ENCODE data around the gene EFCAB12.

Gene EFCAB12

DNA sequence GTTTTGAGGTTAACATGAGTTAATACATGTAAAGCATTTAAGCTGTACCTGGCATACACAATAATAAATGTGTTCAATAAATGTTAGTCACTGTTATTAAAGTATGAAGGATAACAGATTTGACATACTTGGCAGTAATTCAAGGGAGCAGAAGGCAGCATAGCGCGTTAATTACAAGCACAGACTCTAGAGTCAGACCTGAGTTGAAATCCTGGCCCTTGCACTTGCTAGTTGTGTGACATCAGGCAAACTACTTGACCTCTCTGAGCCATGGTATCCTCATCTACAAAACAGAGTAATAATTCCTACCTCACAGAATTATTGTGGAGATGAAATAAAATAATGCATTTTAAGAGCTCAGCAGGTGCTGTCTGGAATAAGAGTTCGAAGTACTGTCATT, 17.0 kb upstream of the EFCAB12 start:
- no peak for DNase-seq (ENCODE audit: low read depth in 3 of 3)

DNA sequence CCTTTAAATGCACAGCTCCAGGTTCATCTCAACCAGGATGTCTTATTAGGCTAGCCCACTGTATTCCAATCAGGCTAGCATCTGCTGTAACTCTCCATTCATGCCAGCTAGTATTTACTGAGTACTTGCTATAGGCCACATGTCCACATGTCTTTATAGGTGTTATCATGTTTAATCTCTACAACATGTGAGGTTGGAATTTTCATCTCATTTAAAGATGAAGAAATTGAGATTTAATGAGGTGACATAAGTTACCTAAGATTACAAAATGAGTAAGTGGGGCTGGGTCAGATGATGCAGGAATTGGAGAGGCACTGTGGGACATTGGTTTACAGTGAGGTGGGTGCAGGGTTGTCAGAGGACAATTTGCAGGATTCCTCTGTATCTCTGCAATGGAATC, 14.5 kb upstream of the EFCAB12 start:
- DNase-seq (ENCODE audit: low read depth in 3 of 3), result no peak

DNA sequence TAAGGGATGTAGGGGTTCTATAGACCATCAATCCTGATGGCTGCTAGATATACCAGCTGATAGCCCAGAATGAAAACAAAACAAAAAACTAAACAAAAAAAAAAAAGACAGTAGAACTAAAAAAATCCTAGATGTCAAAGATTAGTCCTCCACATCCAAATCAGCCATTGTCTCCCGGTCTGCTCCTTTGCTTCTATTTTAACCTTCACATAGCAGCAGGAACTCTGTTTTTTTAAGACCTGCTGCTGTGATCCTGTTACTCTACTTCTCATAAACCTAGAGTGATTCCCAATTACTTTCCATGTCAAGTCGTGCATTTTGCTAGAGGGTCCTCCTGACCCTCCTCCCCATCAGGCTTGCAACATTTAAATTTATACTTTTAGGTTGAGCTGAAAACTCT, 14.1 kb upstream of the EFCAB12 start:
- DNase-seq (ENCODE audit: low read depth in 3 of 3), result no peak

DNA sequence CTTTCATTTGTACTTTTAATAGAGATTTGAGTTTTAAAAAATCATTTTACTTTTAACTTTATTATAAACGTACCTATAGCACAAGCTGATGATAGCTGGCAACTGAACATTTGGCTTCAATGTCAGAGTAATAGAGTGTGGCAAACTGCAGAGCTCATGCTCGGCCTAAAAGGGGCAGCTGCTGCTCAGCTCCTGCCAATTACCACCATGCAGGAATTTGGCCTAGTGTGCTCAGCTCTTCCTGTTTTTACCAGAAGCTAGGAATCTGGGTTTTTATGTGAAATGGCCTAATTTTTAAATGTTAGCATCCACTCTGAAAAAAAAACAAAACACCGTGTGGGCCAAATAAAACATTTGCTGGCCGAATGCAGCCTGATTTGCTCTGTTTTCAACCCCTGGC, 13.3 kb upstream of the EFCAB12 start:
- DNase-seq (ENCODE audit: low read depth in 3 of 3), result no peak

DNA sequence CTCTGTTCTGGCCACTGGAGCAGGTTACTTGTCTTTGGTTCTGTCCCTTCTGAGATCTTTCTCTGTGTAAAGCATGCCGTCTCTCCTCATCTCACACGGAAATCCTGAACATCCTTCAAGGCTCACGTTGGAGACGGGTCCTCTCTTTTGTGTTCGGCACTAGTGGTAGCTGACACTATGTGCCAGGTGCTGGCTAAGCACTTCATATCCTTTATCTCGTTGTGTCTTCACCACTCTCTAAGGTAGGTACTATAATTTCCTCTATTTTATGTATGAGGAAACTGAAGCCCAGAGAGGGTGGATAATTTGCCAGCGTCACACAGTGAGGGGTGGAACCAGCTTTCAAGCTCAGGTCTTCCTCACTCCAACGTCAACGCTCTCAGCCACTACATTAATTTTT, 12.8 kb upstream of the EFCAB12 start:
- no peak for DNase-seq (ENCODE audit: low read depth in 3 of 3)

DNA sequence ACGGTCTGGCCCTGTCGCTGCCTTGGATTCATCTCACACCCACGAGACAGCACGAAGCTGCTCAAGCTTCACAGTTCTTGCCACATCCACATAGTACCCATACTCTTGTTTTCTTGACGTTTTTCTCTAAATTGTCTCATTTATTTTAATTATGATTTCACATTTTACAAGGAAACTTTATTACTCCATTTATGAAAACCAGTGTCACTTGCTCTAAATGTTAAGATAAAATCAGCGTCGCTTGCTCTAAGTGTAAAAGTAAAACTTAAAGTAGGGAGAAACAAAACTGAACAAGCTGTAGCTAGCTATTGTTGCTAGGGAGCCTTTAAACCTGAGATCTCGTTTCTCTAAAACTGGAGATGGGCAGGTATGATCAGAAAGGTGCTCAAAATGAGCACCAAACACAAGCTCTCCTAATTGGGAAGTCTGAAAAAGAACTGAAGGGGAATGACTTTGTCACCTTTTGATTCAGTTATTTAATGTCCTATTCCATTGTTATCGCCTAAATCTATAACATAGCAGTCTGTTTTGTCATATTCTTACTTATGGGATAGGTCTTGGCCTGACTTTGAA, 12.3 kb upstream of the EFCAB12 start:
- no peak for DNase-seq (ENCODE audit: low read depth in 3 of 3)

DNA sequence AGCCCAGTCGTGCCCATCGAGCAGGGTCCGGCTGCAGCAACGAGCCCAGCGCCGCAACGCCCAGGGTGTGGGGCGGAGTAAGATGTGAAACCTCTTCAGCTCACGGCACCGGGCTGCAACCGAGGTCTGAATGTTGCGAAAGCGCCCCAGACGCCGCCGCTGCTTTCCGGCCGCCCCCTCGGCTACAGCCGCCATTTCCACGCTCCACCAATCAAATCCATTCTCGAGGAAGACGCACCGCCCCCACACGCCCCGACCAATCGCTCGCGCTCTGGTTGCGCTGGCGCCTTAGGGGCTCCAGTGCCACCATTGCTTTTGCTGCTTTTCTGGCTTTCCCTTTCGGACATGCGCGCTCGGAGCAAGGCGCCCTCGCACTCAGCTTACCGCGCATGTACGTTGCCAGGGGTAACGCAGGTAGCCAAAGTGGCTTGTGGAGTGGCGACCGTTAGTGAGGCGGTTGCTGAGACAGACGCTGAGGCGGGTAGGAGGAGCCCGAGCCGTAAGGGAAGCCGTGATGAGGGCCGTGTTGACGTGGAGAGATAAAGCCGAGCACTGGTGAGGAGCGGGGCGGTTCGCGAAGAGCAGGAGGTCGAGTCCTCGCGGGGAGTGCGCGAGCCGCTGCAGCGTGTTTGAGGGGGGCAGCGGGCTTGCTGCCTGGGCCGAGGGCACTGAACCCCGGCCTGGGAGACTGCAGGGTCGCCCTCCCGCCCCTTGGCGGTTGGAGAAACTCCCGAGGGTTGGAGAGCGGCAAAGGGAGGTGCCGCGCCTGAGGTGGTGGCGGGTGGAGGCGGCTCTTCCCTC, 11.6 kb upstream of the EFCAB12 start, which contains the start of the genes IFT122 and MBD4:
IFT122 (plus strand) TSS at position 408 of the 801 bp plus-strand sequence; CDS start at position 515, 107 bp downstream.
MBD4 (minus strand) TSS at position 132 of the 801 bp plus-strand sequence; CDS start at position 17, 115 bp downstream.
- DNase-seq (ENCODE audit: low read depth in 3 of 3), result peak; percentile 97 to 99 (median 99)

DNA sequence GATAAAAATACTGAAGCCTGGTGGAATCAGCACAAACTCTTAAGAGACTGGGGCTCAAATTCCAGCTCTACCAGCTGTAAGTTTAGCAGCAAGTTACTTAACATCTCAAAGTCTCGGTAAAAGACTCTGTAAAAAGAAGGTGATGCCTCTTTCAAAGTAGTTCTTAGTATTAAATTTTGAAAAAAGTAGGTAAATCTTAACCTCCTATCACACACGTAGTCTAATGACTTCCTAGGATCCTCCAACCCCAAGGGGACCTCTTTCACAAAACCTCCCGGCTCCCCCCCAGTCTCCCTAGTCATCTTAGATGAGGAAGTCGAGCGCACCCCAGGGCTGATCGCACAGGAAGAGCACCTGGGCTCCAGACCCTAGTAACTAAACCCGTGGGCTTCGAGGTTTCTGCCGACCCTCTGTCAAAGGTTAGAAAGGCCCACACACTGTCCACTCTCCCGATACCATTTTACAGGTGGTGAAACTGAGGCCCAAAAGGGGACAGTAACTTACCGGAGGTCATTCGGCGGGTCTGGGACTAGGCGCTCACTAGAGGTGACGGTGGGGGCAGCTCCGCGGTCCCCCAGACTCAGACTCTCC, 10.9 kb upstream of the EFCAB12 start:
- DNase-seq (ENCODE audit: low read depth in 3 of 3), result peak in 2 of 3 donors; percentile 11 to 43

DNA sequence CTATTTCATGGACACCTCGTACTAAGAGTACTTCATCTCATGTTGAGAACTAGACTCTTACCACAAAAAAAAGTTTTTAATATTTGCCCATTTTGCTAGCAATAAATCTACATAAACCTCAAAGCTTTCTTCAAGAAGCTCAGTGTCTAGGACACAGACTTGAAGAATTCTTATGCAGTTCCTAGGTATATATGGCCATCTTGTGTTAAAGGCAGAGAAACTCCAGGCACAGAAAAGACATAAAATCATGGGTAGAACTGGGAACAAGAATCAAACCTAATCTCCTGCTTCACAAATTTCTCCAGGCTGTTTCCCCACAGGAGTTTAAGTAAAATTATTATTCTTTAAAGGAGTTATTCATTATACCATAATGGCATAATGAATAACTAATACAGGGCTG, 6.9 kb upstream of the EFCAB12 start:
- no peak for DNase-seq (ENCODE audit: low read depth in 3 of 3)

DNA sequence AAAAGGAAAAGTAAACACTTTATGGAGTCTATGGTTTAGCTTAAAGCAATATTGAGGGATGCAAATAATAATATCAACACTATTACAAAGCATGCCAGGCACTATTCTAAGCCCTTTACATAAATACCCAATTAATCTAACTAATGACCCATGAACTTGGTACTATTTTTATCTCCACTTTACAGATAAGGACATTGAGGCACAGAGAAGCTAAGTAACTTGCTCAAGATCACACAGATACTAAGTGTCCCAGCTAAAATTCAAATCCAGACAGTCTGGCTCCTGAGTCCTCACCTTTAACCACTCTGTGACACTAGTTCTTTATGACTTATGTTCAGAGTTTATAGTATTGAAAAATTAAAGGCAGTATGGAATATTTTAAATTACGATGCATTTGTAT, 5.7 kb upstream of the EFCAB12 start:
- DNase-seq (ENCODE audit: low read depth in 3 of 3), result no peak

DNA sequence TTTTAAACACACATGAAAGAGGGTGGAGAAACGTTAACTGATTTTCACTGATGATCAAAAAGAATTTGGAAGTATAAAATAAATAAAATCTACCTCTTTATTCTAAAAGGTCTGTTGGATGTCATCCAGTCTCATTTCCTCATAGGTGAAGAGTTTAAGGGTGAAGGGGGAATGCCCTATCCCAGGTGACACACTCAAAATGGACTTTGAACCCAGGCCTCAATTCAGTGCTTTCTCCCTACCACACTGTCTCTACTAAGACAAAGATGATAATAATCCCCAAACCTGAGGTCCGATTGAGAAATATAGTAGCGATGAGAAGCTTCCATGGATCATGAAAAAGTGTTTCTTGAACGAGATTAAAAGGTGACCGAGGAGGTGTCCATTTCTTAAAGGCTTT, 5.1 kb upstream of the EFCAB12 start:
- DNase-seq (ENCODE audit: low read depth in 3 of 3), result no peak

DNA sequence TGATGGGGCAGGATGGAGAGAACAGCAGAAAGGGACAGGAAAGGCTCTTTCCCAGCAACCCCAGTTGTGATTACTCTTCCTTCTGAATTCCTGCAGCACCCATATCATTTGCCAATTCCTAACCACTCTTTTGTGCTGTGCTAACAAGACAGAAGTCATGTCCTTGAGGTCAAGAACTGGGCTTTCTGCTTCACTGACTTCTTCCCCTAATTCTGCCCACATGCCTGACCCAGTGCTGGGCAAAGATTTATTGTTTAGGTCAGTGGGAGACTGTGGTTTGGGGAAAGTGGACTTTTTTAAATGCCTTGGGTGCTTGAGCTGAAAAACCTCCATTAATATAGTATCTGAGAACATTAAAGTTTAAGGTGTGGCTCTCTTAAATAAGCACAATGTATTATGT, 4.2 kb upstream of the EFCAB12 start:
- no peak for DNase-seq (ENCODE audit: low read depth in 3 of 3)

DNA sequence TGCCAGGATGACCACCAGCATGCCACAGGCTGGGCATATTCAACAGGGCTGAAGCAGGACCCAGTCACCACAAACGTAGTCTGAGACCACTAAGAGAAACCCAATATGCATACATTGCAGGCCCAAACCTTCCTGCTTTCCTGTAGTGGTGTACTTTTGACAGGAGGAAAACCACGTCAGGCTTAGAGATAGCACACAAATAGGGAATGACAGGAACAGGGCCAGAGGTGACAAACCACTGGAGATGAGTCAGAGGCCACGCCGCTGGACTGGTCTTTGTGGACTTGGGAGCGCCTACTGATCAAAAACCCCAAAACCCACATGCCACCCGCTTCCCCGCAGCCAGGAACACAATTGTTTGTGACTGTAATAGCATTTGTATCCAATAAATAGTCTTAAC, 3.6 kb upstream of the EFCAB12 start:
- no peak for DNase-seq (ENCODE audit: low read depth in 3 of 3)

DNA sequence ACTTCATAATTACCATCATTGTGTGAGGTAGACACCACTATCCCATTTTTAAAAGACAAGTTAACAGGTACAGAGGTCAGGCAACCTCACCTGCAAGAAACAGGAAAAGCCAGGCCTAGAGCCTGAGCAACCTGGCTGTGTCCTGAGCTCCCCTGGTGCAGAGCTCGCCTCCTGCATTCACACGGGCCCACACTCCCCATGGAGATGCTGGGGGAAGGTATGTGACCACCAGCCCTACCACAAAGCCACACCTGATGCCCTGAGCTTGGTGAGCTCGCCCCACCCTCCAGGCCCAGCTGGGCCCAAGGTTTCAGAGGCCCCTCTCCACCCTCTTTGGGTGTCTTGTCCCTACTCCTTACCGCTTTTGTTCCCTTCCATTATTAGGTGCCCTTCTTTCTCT, 1.2 kb upstream of the EFCAB12 start:
- no peak for DNase-seq (ENCODE audit: low read depth in 3 of 3)

DNA sequence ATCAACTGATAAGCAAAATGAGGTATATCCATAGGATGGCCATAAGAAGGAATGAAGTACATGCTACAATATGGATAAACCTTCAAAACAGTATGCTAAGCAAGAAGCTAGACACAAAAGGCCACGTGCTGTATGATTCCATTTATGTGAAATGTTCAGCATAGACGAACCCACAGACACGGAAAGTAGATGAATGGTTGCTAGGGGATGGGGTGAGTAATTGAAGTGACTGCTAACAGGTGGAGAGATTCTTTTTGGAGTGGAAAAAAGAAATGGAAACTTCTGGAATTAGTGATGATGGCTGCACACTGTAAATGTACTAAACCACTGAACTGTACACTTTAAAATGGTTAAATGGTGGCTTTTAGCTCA, 630 bp upstream of the EFCAB12 start:
- DNase-seq (ENCODE audit: low read depth in 3 of 3), result no peak

DNA sequence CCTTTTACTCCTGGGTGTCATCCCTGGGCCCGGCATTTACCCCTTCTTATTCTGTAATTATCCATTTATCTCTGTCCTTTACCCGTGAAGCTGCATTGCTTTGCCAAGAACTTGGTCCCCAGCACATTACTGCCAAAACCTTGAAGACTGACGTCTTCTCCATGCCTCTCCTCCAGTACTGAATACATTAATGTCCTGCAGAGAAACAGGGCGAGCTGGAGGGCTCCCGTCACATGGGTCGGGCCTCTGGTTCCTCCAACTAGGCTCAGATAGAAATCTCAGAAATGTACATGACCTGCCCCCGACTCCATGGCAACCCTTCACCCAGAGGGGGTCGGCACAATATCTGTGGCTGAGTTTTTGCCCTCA, 445 bp downstream of the EFCAB12 start:
- DNase-seq (ENCODE audit: low read depth in 3 of 3), result no peak

DNA sequence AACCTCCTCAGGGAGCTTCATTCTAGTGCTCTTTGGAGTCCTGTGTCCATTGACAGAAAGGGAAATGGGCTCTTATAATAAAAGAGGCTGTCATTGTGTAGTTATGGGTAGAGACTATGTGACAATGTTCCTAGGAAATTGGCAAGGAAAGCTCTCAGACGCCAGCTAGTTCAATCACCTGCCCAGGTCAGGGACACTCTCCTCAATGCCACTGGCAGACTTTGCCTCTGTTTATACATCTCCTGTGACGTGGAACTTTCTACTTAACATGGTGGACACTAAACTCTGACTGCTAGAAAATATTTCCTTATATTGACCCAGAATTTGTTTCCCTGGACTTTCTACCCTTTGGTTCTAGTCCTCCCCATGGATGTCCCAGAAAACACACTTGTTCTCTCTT, 2.8 kb downstream of the EFCAB12 start:
- DNase-seq (ENCODE audit: low read depth in 3 of 3), result no peak

DNA sequence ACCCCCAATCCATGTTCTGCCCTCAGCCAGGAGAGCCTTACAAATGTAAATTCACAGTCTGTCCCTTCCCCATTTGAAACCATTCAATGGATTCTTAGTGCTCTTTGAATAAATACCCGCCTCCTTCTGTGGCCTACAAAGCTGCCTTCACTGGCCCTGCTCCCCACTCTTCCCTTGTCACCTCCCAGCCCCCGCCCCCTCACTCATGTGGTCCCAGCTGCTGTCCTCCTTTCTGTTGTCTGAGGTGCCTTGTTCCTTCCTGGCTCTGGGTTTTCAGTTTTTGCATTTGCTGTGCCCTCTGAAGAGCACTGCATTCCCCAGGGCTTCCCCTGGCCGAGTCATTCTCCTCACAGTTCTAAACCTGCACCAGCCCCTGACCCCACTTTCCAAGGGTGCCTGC, 3.2 kb downstream of the EFCAB12 start:
- DNase-seq (ENCODE audit: low read depth in 3 of 3), result no peak

DNA sequence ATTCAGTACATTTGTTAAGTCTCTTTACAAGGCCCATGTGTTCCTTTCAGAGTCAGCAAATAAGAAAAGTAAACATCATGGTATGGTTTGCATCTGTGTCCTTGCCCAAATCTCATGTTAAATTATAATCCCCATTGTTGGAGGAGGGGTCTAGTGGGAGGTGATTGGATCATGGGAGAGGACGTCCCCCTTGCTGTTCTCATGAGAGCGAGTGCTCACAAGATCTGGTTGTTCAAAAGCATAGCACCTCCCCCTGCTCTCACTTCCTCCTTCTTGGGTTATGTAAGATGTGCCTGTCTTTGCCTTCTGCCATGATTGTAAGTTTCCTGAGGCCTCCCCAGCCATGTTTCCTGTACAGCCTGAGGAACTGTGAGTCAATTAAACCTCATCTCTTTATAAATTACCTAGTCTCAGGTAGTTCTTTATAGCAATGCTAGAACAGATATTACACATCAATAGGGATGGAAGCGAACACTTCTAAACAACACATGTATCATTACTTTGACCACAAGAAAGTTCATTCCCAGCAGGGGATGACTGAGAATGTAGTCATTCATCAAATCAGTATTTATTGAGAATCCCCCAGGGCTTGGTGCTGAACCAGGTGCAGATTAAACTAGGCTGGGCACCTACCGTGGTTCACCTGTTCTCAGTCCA, 4.1 kb downstream of the EFCAB12 start:
- no peak for DNase-seq (ENCODE audit: low read depth in 3 of 3)

DNA sequence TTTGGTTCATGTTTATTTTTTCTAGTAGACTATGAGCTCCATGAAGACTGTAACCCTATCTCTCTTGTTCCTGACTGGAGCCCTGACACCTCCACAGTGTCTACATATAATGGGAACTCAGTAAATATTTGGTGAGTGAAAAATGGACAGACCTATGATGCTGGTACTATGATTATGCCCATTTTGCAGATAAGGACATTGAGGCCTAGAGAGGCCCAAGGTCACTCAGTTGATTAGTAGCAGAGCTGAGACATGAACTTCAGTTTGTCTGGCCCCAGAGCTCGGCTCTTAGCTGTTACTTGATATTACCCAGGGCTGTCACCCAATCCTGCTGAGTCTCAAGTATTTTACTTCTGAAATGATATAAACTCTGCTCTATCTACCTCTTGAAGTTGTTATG, 5.5 kb downstream of the EFCAB12 start:
- DNase-seq (ENCODE audit: low read depth in 3 of 3), result no peak

DNA sequence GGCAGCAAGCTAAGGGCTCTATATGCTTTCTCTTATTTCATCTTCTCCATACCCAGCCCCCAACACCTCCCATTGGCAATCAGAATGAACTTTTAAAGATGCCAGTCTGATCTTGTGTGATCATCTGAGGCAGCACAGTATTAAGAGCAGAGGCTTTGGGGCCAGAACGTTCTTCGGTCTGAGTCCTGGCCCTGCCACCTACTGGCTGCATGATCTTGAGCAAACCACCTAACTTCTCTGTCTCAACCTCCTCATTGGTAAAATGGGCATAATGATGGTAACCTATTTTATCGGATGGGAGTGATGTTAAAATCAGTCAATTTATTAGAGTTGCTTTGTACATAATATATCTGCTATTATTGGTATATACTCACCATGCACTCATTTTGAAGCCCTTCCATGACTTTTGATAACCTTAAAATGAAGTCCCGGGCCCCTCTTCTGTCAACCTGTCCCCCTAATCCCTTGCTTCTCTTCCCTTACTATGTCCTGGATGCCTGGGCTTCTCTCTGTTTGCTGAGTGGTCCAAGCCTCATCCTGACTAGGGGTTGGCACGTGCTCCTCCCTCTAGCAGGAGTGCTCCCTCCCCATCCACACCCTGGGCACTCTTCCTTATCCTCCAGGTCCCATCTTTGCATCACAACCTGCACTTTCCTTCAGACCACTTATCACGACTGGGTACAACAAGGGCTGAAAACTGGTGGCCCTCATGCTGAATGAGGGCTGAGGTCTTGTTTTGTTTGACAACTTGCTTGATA, 6.3 kb downstream of the EFCAB12 start:
- DNase-seq (ENCODE audit: low read depth in 3 of 3), result no peak
